Measurements from ENCODE around the gene UQCRQ.

UQCRQ gene

DNA sequence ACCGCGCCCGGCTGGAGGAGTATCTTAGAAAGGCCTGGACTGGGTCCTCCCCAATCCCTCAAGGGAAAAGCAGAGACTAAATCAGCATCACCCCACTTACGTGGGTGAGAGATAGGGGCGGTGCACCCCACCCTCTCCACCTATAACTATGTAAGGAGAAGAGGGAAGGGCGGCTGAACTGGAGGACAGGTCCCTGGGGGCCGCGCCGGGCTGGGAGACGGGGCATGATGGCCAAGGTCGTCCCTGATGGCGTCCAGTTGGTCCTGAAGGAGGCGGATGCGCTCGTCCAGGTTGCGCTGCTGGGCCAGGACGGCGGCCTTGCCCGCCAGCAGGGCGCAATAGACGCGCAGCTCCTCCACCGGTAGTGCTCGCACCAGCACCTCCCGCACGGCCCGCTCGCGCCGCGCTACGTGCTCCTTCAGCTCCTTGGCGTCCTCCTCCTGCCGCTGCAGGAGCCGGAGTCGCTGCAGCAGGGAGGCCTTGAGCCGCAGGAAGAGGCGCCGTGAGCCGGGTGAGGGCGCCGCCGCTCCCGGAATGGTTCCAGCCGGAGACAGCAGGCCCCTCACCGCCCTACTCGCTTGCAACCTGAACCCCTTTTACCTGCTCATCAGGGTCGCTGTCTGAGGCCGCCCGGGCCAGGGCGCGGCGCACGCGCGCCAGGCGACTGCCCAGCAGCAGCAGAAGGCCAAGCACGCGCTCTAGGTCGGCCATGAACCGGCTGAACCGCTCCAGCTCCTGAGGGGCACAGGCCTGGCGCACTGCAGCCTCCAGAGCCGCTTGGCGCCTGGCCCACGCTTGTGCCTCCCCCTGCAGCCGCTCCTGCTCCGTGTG lies 43.6 kb upstream of the UQCRQ start:
- H3K27me3 ChIP-seq (ENCODE audit: insufficient read depth, low read length): 0 out of 2 replicates have a peak, but pooled peaks cover 7% of the 10 kb centered on the region
- no peaks in the 10 kb centered on the region for H3K9me2 ChIP-seq (ENCODE audit: low read depth, low read length)
- H4K20me1 ChIP-seq (ENCODE audit: insufficient read depth, low read length): no peaks in the 10 kb centered on the region
- no peak overlapping the region for H3K9ac ChIP-seq (ENCODE audit: low read length)
- H3K36me3 ChIP-seq (ENCODE audit: insufficient read depth, low read length): no peaks in the 10 kb centered on the region
- H3K4me3 ChIP-seq (ENCODE audit: low read depth, low read length, poor library complexity, severe bottlenecking): no peak overlapping the region
- no peak for TF ChIP-seq EZH2 (IDR thresholded peaks at IDR 0.05; ENCODE audit: borderline replicate concordance, low read length)
- TF ChIP-seq, protein P1, sequence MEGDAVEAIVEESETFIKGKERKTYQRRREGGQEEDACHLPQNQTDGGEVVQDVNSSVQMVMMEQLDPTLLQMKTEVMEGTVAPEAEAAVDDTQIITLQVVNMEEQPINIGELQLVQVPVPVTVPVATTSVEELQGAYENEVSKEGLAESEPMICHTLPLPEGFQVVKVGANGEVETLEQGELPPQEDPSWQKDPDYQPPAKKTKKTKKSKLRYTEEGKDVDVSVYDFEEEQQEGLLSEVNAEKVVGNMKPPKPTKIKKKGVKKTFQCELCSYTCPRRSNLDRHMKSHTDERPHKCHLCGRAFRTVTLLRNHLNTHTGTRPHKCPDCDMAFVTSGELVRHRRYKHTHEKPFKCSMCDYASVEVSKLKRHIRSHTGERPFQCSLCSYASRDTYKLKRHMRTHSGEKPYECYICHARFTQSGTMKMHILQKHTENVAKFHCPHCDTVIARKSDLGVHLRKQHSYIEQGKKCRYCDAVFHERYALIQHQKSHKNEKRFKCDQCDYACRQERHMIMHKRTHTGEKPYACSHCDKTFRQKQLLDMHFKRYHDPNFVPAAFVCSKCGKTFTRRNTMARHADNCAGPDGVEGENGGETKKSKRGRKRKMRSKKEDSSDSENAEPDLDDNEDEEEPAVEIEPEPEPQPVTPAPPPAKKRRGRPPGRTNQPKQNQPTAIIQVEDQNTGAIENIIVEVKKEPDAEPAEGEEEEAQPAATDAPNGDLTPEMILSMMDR (IDR thresholded peaks at IDR 0.05; ENCODE audit: low read length): no peak
- no peaks in the 10 kb centered on the region for H3K9me3 ChIP-seq (ENCODE audit: low read length)
- H3F3A ChIP-seq (ENCODE audit: insufficient read depth, low read length): no peaks in the 10 kb centered on the region
- H2AFZ ChIP-seq (ENCODE audit: low read length): no peak overlapping the region
- H3K4me1 ChIP-seq (ENCODE audit: insufficient read depth, low read length, severe bottlenecking): peaks cover 8% of the 10 kb centered on the region
- H3K79me2 ChIP-seq (ENCODE audit: insufficient read depth, low read length): no peaks in the 10 kb centered on the region
- H3K27ac ChIP-seq (ENCODE audit: low read depth, low read length, poor library complexity, severe bottlenecking): no peak overlapping the region
- H3K4me2 ChIP-seq (ENCODE audit: low read length): no peak overlapping the region

GRCh38 chr5:132823481-132824050 lies 42.9 kb upstream of the UQCRQ start:
- H4K20me1 ChIP-seq (ENCODE audit: insufficient read depth, low read length): no peaks in the 10 kb centered on the region
- TF ChIP-seq EZH2 (IDR thresholded peaks at IDR 0.05; ENCODE audit: borderline replicate concordance, low read length): no peak
- H3K9me2 ChIP-seq (ENCODE audit: low read depth, low read length): no peaks in the 10 kb centered on the region
- H3K4me1 ChIP-seq (ENCODE audit: insufficient read depth, low read length, severe bottlenecking): peaks cover 8% of the 10 kb centered on the region
- no peak overlapping the region for H3K27ac ChIP-seq (ENCODE audit: low read depth, low read length, poor library complexity, severe bottlenecking)
- H3K9me3 ChIP-seq (ENCODE audit: low read length): no peaks in the 10 kb centered on the region
- H3F3A ChIP-seq (ENCODE audit: insufficient read depth, low read length): no peaks in the 10 kb centered on the region
- no peak overlapping the region for H3K9ac ChIP-seq (ENCODE audit: low read length)
- H2AFZ ChIP-seq (ENCODE audit: low read length): no peak overlapping the region
- H3K4me3 ChIP-seq (ENCODE audit: low read depth, low read length, poor library complexity, severe bottlenecking): no peak overlapping the region
- H3K36me3 ChIP-seq (ENCODE audit: insufficient read depth, low read length): no peaks in the 10 kb centered on the region
- H3K4me2 ChIP-seq (ENCODE audit: low read length): no peak overlapping the region
- H3K27me3 ChIP-seq (ENCODE audit: insufficient read depth, low read length): 0 out of 2 replicates have a peak, but pooled peaks cover 7% of the 10 kb centered on the region
- H3K79me2 ChIP-seq (ENCODE audit: insufficient read depth, low read length): no peaks in the 10 kb centered on the region

GRCh38 chr5:132824426-132824825 lies 42.0 kb upstream of the UQCRQ start:
- Histone ChIP-seq H3K4me3 (ENCODE audit: low read depth, low read length, poor library complexity, severe bottlenecking) (no peak overlapping the region), H2AFZ (ENCODE audit: low read length) (no peak overlapping the region), H4K20me1 (ENCODE audit: insufficient read depth, low read length) (no peaks in the 10 kb centered on the region), H3K36me3 (ENCODE audit: insufficient read depth, low read length) (no peaks in the 10 kb centered on the region), H3K27me3 (ENCODE audit: insufficient read depth, low read length) (0 out of 2 replicates have a peak, but pooled peaks cover 7% of the 10 kb centered on the region), H3K9me2 (ENCODE audit: low read depth, low read length) (no peaks in the 10 kb centered on the region), H3K4me2 (ENCODE audit: low read length) (no peak overlapping the region), H3K9ac (ENCODE audit: low read length) (no peak overlapping the region), H3K79me2 (ENCODE audit: insufficient read depth, low read length) (no peaks in the 10 kb centered on the region), H3F3A (ENCODE audit: insufficient read depth, low read length) (no peaks in the 10 kb centered on the region), H3K9me3 (ENCODE audit: low read length) (no peaks in the 10 kb centered on the region), H3K27ac (ENCODE audit: low read depth, low read length, poor library complexity, severe bottlenecking) (no peak overlapping the region), H3K4me1 (ENCODE audit: insufficient read depth, low read length, severe bottlenecking) (peaks cover 7% of the 10 kb centered on the region)
- TF ChIP-seq, protein P1 (IDR thresholded peaks at IDR 0.05; ENCODE audit: low read length): no peak
- TF ChIP-seq EZH2 (IDR thresholded peaks at IDR 0.05; ENCODE audit: borderline replicate concordance, low read length): no peak

Data from OCI-LY1 (cell line).